ENCODE data around the gene HOXD1. TPM values are rescaled to one million over a fixed set of nuclear protein-coding genes. Genes with fewer than 3 reads are reported as not detected.

Gene HOXD1
- total RNA-seq, 4 donors from 2014 or later: 0.44 to 1.8 (median 0.63) TPM; not detected in 1

GRCh38 chr2:176158186-176158591 is 30.3 kb upstream of the HOXD1 start:
- H3K4me3 ChIP-seq: no peak overlapping the region
- peaks cover 3 to 92% of the 10 kb centered on the region in 2 donors for H3K27me3 ChIP-seq
- no peaks in the 10 kb centered on the region for H3K9me3 ChIP-seq
- 66 to 69% methylated on average over 22 of the region's 22 CpGs for WGBS, 2 donors
- peaks cover 0 to 44% (median 9%) of the 10 kb centered on the region in 4 donors for H3K4me1 ChIP-seq
- H3K36me3 ChIP-seq: peaks cover 0 to 16% (median 0%) of the 10 kb centered on the region in 3 donors
- TF ChIP-seq CTCF (IDR thresholded peaks at IDR 0.05) (no peak), EP300 (IDR thresholded peaks at IDR 0.05) (no peak), POLR2A (IDR thresholded peaks at IDR 0.05) (no peak)
- no peak for DNase-seq (ENCODE audit: low spot score in 2 of 2)
- H3K27ac ChIP-seq: no peak overlapping the region

- Histone ChIP-seq H3K27me3 (peaks cover 3 to 97% of the 10 kb centered on the region in 2 donors), H3K4me1 (peaks cover 0 to 44% (median 9%) of the 10 kb centered on the region in 4 donors), H3K36me3 (peaks cover 0 to 9% (median 0%) of the 10 kb centered on the region in 3 donors), H3K4me3 (no peak overlapping the region), H3K27ac (no peak overlapping the region), H3K9me3 (peaks cover 0 to 4% (median 0%) of the 10 kb centered on the region in 4 donors)
- WGBS, 2 donors: 59 to 63% methylated on average over 32 to 34 of the region's 39 CpGs
- no peak for TF ChIP-seq CTCF (IDR thresholded peaks at IDR 0.05)
- no peak for DNase-seq (ENCODE audit: low spot score in 2 of 2)
Observed at GRCh38 chr2:176158855-176159662, 29.4 kb upstream of the HOXD1 start.

- WGBS, 2 donors: 45 to 51% methylated on average over 28 to 35 of the region's 44 CpGs
- no peak for DNase-seq (ENCODE audit: low spot score in 2 of 2)
- H3K27ac ChIP-seq: no peak overlapping the region
- H3K27me3 ChIP-seq: peaks cover 3 to 100% of the 10 kb centered on the region in 2 donors
- H3K4me3 ChIP-seq: peak overlapping the region in 3 of 4 donors; percentile 15 to 36 (median 17)
- H3K4me1 ChIP-seq: peaks cover 0 to 45% (median 9%) of the 10 kb centered on the region in 4 donors
- H3K9me3 ChIP-seq: peaks cover 0 to 9% (median 0%) of the 10 kb centered on the region in 4 donors
- peaks cover 0 to 9% (median 0%) of the 10 kb centered on the region in 3 donors for H3K36me3 ChIP-seq
- TF ChIP-seq EP300 (IDR thresholded peaks at IDR 0.05) (no peak), CTCF (IDR thresholded peaks at IDR 0.05) (no peak), POLR2A (IDR thresholded peaks at IDR 0.05) (no peak)
Observed at GRCh38 chr2:176159663-176160250, 28.7 kb upstream of the HOXD1 start.

GRCh38 chr2:176160251-176160985 is 28.1 kb upstream of the HOXD1 start:
- no peak for DNase-seq (ENCODE audit: low spot score in 2 of 2)
- TF ChIP-seq EP300 (IDR thresholded peaks at IDR 0.05) (no peak), CTCF (IDR thresholded peaks at IDR 0.05) (no peak), POLR2A (IDR thresholded peaks at IDR 0.05) (peak in 1 of 2 donors; percentile 8)
- no peak overlapping the region for H3K27ac ChIP-seq
- 17 to 28% methylated on average over 33 to 39 of the region's 50 CpGs for WGBS, 2 donors
- H3K27me3 ChIP-seq: peaks cover 6 to 100% of the 10 kb centered on the region in 2 donors
- peak overlapping the region; percentile 7 to 36 (median 16) for H3K4me3 ChIP-seq
- H3K36me3 ChIP-seq: peaks cover 0 to 3% (median 0%) of the 10 kb centered on the region in 3 donors
- peaks cover 0 to 9% (median 0%) of the 10 kb centered on the region in 4 donors for H3K9me3 ChIP-seq
- H3K4me1 ChIP-seq: peaks cover 0 to 52% (median 9%) of the 10 kb centered on the region in 4 donors

Measured in tibial nerve (tissue), 4 donors.